ENCODE data around the gene PKMYT1.

- TF ChIP-seq CTCF (optimal IDR thresholded peaks at IDR 0.05 in 1 of 3, IDR thresholded peaks at IDR 0.05 in 1 of 3, conservative IDR thresholded peaks at IDR 0.05 in 1 of 3; ENCODE audit: extremely low read depth in 1 of 3, insufficient read depth in 2 of 3, low read length in 3 of 3), result no peak
- no peak for TF ChIP-seq EZH2 (IDR thresholded peaks at IDR 0.05; ENCODE audit: low read length)
Measured at GRCh38 chr16:3004781-3005284, 24.6 kb upstream of the PKMYT1 start.
